IPS DF 4.7 (cell line): ENCODE measurements around the gene ANKLE1.
"Not testable (repeated sequence)": the region's sequence is repeated elsewhere in the genome, so short reads cannot be mapped to it uniquely, and the experiment has no call there.

Experiments used
- DNase-seq: peaks from one replicate; pipeline ENCODE4 v3.0.0-alpha.2; 2013; ENCODE audit warnings: low spot score; ENCODE audit errors: extremely low read depth

Gene ANKLE1

DNA sequence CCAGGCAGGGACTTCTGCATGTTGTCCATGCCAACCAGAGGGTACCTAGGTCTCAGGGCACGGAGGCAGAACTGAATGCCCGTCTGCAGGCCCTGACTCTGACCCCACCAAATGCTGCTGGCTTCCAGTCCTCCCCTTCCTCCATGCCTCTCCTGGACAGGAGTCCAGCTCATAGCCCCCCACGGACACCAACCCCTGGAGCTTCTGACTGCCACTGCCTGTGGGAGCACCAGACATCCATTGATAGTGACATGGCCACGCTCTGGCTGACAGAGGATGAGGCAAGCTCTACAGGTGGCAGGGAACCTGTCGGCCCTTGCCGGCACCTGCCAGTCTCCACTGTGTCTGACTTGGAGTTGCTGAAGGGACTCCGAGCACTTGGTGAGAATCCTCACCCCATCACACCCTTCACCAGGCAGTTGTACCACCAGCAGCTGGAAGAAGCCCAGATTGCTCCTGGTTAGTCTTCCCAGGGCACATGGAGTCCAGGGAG lies 1.8 kb downstream of the ANKLE1 start:
- DNase-seq: no peak

DNA sequence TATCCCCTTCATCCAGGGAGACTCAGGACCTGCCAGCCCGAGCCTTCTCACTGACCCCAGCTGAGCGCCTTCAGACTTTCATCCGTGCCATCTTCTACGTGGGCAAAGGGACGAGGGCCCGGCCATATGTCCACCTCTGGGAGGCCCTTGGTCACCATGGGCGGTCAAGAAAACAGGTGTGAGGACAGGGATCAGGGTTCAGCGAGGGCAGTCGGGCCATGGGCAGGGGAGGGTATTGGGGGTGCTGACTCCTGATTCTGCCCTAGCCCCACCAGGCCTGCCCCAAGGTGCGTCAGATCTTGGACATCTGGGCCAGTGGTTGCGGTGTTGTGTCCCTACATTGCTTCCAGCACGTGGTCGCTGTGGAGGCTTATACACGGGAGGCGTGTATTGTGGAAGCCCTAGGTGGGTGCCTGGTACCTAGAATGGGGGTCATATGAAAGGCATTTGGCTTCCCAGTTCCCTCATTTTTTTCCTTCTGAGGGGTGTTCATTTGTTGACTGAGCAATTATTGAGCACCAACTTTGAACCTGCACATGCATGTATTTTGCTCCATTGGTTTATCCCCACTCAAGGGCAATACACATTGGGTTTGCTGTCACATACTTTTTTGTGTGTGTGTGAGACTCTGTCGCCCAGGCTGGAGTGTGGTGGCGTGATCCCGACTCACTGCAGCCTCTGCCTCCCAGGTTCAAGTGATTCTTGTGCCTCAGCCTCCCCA lies 3.9 kb downstream of the ANKLE1 start:
- no peak for DNase-seq

DNA sequence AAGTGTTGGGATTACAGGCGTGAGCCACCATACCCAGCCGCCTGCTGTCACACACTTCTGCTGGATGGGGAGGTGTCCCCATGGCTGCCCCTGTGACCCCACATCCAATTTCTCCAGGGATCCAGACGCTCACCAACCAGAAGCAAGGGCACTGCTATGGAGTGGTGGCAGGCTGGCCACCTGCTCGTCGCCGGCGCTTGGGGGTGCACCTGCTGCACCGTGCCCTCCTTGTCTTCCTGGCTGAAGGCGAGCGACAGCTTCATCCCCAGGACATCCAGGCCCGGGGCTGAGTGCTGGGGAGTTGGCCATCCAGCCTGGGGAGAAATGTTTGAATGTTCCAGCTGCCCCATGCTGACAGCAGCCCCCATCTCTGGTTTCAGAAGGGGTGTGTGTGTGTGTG lies 4.6 kb downstream of the ANKLE1 start:
- no peak for DNase-seq

DNA sequence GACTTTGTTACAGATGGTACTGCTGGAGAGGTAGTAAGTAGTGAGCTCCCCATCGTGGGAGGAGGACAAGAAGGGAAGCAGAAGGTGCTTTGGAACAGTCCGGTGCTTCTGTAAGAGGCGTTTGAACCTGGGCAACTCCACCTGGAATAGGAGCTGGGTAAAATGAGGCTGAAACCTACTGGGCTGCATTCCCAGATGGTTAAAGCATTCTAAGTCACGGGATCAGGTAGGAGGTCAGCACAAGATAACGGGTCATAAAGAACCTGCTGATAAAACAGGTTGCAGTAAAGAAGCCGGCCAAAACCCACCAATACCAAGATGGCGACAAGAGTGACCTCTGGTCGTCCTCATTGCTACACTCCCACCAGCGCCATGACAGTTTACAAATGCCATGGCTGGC lies 5.1 kb downstream of the ANKLE1 start:
- DNase-seq: no peak

DNA sequence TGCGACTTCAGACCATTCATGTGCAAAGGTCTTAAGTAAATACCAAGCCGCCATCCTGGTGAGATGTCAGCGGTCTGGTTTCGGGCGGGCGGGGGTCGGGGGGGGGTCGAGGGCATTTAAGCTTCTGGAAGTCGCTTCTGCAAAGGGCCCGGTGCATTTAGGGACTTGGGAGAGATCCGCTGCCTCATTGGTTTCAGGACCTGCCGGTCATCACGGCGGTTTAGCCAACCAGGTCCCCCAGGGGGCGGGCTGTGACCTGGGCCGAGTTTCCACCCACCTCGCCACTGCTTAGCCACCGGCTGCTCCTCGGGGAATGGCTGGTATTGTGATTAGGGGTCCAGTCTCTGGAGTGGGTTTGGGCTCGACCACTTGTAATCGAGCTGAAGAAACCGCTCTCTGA lies 7.8 kb downstream of the ANKLE1 start:
- no peak for DNase-seq

DNA sequence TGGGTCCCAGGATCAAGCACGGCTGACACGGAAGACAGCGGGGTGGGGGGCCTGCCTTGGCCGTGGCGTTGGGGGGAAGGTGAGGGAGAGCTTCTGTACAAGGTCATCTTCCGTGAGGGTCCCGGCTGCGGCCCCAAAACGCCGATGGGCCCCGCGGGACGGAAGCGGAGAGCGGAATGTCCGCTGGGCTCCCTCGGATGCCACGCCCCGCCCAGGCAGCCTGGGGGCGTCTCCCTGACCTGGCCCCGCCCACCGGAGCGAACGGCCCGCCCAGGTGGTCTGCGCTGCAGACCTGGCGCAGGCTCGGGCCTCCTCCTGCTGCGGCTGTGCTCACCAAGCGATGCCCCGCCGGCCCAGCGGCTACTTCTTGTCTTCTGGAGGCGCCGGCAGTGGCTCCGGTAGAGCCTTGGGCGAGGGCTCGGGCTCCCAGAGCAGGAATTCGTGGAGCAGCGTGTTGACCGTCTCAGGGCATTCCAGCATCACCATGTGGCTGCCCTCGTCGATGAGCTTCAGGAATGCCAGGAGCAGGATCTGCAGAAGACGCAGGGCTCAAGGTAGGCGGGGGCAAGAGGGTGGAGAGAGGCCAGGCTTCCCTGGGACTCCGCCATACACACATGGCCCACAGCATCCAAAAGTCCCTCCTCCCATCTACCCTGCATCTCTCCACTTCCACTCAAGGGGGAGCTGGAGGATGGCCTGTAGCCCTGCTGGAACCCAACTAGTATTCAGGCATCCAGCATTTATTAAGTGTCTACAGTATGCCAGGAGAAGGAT lies 10.8 kb downstream of the ANKLE1 start:
- DNase-seq: no peak

DNA sequence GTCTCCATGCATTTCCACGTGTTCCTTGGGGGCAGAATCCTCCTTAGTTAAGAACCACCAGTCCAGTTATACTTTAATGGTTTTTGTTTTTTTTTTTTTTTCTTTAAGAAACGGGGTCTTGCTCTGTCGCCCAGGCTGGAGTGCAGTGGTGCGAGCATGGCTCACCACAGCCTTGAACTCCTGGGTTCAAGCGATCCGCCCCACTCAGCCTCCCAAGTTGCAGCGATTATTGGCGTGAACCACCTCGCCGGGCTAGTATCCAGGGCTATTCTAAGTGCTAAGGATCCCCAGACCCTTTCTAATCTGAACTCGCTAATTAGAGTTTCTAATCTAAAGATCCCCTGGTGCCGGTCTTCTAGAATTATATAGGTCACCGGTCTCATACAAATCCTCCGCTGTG lies 11.9 kb downstream of the ANKLE1 start:
- DNase-seq: no peak

DNA sequence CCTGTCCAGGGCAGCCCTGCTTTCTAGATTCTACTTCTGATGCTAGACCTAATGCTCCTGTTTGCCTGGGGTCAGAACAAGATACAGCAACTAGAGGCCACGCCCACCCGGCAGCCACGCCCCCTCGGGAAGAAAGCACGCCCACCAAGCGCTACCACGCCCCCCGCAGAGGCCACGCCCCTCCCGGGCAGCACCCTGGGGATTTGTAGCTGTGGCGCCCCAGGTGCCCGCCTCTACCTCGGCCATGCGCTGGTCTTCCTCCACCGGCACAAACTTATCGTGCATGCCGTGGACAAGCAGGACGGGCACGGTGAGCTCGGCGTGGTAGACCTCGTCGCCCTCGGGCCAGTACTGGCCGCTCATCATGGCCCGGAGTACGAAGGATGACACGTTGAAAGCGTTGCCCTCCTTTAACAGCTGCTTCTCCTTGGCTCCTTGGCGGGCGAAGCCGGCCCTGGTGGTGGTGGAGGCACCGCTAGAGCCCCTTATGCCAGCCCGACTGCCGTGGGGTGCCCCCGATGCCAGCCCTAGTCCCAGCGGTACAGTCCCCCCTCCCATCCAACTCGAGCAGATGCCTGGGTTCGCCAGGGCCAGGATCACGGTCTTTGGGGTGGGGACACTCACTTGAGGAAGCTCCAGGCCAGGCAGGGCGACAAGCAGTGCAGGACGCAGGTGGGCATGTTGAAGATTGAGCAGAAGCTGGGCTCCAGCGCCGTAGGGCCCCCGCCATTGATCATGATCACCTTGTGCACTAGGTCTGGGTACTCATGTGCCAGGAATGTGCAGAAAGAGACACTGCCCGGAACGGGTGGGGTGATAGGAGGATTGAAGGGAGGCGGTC lies 12.6 kb downstream of the ANKLE1 start:
- no peak for DNase-seq

DNA sequence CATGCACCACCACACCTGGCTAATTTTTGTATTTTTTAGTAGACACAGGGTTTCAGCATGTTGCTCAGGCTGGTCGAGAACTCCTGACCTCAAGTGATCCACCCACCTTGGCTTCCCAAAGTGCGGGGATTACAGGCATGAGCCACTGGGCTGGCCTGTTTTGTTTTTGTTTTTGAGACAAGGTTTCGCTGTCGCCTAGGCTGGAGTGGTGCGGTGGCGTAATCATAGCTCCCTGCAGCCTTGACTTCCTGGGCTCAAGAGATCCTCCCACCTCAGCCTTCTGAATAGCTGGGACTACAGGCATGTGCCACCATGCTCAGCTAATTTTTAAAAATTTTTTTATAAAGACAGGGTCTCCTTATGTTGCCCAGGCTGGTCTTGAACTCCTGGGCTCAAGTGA lies 13.8 kb downstream of the ANKLE1 start:
- DNase-seq: not testable (repeated sequence)

DNA sequence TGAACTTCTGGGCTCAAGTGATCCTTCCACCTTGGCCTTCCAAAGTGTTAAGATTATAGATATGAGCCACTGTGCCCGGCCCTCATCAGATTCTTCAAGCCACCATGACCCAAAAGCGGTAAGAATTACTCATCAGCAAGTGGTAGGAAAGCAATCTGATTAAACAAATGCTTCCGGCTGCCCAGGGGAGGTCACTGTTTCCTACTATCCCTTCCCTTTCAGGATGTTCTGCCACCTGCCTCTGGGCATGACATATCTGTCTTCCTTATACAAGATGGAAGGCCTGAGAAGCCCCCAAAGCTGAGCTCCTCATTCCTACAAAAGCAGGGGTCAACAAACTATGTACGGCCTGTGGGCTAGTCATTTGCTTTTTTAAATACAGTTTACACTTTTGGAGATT lies 14.6 kb downstream of the ANKLE1 start:
- DNase-seq: no peak

DNA sequence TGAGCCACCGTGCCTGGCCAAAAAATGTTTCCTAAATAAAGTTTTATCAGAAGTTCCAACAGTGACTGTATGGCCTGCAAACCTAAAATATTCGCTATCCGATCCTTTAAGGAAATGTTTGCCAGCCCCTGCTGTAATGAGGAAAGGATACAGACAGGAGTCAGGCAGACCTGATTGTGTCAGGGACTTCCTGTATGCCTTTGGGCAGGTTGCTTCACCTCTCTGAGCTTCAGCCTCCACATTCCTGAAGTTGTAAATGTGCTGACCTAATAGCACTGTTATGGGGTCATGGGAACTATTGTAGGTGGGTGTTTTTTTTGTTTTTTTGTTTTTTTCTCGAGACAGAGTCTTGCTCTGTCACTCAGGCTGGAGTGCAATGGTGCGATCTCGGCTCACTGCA lies 15.3 kb downstream of the ANKLE1 start:
- DNase-seq: no peak

DNA sequence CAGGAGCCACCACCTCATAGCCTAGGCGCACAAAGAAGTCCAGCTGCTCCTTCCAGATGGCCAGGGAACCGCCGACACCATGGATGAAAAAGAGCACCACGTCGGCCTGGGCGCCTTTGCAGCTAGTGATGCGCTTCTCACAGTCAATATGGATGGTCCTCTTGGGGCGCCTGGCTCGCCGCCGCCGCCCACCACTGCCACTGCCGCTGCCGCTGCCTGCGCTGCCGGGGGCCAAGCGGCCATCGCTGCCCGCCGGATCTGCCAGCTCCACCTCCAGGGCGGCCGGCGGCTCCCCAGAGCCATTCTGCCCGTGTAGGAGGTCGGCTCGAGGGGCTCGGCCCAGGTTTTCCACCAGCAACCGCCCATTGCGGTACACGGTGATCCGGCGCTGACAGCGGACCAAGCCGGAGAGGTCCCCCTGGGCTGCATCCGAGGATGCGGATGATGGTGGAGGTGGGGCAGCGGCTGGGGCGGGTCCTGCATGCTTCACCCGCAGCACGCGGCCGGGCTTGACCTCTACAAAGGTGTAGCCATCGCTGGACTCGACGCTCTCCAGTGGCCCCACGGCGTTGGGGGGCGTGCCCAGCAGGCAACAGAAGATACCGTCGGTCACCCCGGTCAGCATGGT lies 19.4 kb downstream of the ANKLE1 start:
- no peak for DNase-seq

DNA sequence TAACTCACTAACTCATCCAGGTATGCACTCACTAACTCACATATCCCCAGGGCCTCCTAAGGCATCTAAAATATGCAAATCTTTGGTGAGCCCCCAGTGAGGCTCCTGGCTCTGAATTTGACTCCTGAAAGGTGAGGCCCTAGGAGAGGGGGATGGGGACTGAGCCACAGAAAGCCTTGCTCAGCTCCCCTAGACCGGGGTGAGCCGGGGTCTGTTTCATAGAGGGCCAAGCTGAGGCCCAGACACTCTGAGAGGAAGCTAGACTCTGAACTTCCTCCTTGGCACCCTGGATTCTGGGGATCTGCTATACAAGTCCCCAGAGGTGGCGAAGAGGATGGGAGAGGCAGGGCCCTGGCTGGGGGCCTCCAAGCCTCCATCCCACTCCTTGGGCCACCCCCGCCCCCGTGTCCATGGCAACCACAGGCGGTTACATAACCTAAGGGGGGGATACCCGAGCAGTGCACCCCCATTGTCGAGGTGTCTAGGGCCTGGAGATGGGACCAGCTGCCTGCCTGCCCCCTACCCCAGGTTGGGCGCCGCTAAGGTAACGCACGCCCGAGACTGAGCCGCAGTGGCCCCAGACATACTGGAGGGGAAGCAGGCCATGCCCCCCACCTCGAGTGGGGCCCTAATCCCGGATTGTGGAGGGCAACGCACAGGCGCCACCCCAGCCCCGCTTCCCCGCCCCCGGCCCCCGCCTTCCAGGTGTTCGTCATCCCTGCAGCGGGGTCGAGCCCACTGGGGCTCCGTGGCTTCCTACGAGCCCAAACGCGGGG lies 20.9 kb downstream of the ANKLE1 start:
- no peak for DNase-seq

DNA sequence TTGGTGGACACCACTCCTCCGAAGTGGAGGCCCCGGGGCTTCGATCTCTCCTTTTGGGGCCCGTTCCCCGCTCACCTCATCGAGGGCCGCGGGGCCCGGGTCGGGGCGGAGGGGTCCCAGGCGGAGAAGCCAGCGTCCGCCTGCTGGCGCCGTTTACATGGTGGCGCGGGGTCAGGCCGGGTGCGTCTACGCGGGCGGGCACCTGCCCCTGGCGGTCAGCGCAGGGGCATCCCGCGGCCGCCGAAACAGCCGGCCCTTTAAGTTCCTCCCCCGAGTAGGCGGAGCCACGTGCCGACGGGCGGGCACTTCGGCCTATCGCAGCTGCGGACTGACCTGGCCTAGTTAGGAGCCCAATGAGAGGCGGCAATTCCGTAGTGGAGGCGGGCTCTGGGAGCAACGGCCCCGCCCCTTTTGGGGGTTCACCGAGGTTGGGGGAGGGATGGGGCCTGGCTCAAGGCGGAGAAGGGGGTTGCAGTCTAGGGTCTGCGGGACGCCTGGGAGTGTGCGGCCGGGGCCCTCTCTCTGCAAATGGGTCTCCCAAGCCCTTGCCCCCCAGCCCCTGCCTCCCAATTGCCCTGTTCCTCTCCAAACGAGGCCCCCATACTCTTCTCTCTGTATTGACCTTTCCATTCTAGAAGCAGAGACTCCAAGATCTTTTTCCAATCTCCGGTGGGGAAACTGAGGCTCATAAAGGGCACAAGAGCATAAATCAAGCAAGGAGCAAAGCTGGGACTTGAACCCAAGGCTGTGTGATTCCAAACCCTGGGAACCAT lies 21.7 kb downstream of the ANKLE1 start, which contains the start of gene ABHD8:
Gene ABHD8, minus strand, starts transcription at position 259 of the 773 bp plus-strand sequence. CDS start 1,809 bp downstream, outside the sequence.
- no peak for DNase-seq

DNA sequence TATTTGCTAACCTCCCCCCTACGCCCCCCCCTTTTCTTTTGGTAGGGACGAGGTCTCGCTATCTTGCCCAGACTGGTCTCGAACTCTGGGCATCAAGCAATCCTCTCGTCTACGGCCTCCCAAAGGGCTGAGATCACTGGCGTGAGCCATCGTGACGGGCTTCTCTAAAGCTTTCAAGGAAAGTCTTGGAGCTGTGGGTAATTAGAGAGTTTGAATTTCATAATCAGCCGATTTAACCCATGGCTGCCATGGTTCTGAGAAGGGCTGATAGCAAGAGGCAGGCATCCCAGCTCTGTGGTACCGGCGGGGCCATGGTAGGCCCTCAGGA lies 22.2 kb downstream of the ANKLE1 start:
- DNase-seq: no peak

DNA sequence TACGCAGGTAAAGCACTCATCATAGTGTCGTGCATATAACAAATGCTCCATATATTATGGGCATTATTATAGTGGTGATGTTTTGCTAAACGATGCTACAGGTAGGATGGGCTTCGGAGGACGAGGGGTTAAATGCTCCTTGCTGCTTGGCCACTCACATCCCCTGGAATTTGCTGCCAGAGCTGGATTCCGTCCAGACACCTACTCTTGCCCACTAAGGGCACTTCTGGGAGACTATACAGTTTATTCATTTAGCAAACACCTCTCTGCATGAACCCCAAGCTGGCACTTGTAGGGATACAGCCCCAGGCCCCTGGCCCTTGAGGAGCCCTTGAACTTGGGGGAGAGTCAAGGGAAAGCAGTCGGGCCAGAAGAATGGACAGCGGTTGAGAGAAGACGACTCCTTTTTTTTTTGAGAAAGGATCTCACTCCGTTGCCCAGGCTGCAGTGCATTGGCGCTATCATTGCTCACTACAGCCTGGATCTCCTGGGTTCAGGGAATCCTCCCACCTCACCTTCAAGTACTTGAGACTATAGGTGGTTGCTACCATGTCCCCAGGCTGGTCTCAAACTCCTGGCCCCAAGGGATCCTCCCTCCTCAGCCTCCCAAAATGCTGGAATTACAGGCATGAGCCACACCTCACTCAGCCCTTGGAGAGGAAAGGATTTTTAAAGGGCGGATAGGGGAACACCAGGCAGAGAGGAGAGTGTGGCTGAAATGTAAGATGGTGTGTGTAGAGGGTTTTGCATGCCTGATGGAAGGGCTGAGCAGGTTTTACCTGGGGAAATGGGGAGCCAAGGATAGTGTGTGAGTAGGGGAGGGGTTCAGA lies 22.9 kb downstream of the ANKLE1 start:
- DNase-seq: no peak

DNA sequence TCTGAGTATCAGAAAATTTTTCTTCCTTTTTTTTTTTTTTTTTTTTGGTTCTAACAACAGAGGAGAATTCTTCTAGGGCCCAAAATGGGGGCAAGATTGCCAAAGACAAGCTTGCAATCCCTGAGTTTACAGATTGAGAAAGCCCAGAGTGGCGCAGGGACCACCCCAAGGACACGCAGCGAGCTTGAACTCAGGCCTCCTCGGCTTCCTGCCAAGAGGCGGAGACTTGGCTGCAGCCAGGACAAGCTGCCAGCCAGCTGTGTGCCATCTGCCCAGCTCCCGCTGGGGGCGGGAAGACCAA lies 23.5 kb downstream of the ANKLE1 start:
- no peak for DNase-seq

DNA sequence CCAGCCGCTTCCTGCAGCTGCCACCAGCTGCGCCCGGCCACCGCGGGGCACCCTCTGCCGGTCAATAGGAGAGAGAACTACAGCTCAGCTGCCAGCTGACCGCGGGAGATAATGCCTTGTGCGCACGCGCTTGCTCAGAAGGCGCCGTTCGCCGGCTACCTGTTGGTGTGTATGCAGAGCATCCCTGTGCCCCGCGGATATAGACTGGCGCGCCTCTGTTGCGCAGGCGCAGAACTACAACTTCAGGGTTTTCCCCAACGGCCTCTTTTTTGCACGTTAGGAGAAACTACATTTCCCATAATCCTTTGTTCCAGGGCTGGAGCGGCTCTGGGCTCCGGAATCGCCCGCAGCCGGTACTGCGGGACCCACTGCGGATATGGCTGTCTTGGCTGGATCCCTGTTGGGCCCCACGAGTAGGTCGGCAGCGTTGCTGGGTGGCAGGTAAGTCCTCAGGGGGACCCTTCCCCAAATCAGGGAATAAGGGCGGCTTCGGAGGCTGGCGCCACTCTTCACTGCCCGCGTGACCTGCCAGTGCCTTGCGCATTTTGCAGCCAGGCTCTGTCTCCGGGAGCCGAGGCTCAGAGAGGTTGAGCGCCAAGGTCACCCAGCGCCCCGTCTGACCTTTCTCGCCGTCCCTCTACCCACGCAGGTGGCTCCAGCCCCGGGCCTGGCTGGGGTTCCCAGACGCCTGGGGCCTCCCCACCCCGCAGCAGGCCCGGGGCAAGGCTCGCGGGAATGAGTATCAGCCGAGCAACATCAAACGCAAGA lies 24.0 kb downstream of the ANKLE1 start, which contains the start of gene MRPL34:
Gene MRPL34, plus strand, starts transcription at position 356 of the 768 bp plus-strand sequence. Its CDS starts 21 bp downstream, at position 377.
- DNase-seq: peak; percentile 96
